Suprapubic skin (tissue), 3 donors: ENCODE data around the gene CCDC77.

ENCODE experiments used
- POLR2A ChIP-seq, 2 donors: fragments of 450-650 bp; IDR thresholded peaks; one replicate each; pipeline ENCODE4 v1.6.1; 2017; ENCODE audit warnings: antibody characterized with exemption in 2 of 2, mild to moderate bottlenecking in 2 of 2, moderate library complexity in 2 of 2
- TF ChIP-seq, protein P1 (sequence below), 2 donors: fragments of 200-600 bp in 1 of 2; fragments of 450-650 bp in 1 of 2; sonication (generic) in 1 of 2; IDR thresholded peaks; one replicate each; pipeline ENCODE4 v1.5.1; 2016 to 2019; ENCODE audit warnings: antibody characterized with exemption in 2 of 2, mild to moderate bottlenecking in 1 of 2, moderate library complexity in 1 of 2

- TF ChIP-seq POLR2A (IDR thresholded peaks at IDR 0.05) = no peak
- TF ChIP-seq, protein P1, sequence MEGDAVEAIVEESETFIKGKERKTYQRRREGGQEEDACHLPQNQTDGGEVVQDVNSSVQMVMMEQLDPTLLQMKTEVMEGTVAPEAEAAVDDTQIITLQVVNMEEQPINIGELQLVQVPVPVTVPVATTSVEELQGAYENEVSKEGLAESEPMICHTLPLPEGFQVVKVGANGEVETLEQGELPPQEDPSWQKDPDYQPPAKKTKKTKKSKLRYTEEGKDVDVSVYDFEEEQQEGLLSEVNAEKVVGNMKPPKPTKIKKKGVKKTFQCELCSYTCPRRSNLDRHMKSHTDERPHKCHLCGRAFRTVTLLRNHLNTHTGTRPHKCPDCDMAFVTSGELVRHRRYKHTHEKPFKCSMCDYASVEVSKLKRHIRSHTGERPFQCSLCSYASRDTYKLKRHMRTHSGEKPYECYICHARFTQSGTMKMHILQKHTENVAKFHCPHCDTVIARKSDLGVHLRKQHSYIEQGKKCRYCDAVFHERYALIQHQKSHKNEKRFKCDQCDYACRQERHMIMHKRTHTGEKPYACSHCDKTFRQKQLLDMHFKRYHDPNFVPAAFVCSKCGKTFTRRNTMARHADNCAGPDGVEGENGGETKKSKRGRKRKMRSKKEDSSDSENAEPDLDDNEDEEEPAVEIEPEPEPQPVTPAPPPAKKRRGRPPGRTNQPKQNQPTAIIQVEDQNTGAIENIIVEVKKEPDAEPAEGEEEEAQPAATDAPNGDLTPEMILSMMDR (IDR thresholded peaks at IDR 0.05) = no peak
These were observed 17.0 kb downstream of the CCDC77 start for GRCh38 chr12:418432-418831.
